SU-DHL-6 (cell line): ENCODE measurements around the gene NDUFA8.

Source experiments
- EZH2phosphoT487 ChIP-seq: fragments of 200-600 bp; sonication (generic), shearing (Covaris generic); conservative IDR thresholded peaks from 2 replicates; pipeline ENCODE4 v1.6.1; 2018; ENCODE audit warnings: mild to moderate bottlenecking, antibody characterized with exemption, low read length, moderate library complexity, mixed read lengths
- TF ChIP-seq, protein P1 (sequence below): fragments of 200-600 bp; sonication (generic); IDR thresholded peaks from one replicate; pipeline ENCODE4 v1.5.1; 2017; ENCODE audit warnings: antibody characterized with exemption, mild to moderate bottlenecking, low read length, moderate library complexity; ENCODE audit not compliant: insufficient read depth, poor library complexity, severe bottlenecking

DNA sequence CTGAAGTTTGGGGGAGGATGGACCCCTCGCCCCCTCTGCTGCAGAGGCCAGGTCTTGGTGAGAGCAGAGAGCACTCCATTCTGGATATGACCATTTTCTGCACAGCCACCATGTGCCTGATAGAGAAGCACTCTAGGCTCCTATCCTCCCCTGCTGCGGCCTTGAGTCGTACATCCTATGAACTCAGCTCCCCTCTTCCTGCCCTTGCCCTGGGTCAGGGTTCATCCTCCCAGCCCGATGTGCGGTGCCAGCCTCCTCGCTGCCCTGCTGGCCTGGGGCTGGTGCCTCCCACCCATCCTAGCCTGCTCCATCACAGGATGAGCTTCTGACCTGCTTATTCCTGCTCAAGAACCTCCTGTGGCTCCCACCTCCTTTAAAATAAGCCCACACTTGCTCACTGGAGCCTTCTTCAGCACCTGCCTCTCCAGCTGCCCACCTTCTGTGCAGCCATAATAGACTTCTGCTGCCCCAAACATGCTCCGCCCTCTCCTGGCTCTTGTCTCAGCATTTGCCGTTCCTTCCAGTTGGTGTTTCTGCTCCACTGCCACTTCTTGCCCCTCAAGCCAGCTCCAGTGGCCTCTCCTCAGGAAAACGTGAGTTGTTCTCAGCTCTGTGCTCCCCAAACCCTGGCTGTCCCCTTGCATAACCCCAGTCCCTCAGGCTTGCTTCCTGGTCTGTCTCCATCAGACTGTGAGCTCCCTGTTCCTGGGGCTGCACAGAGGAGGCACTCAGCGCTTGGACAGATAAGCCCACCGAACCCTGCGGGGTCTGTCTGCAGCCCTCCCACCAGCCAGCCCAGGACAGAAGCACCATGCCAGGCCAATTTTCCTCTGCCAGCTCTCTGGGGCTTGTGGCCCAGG, 44.2 kb downstream of the NDUFA8 start:
- TF ChIP-seq, protein P1, sequence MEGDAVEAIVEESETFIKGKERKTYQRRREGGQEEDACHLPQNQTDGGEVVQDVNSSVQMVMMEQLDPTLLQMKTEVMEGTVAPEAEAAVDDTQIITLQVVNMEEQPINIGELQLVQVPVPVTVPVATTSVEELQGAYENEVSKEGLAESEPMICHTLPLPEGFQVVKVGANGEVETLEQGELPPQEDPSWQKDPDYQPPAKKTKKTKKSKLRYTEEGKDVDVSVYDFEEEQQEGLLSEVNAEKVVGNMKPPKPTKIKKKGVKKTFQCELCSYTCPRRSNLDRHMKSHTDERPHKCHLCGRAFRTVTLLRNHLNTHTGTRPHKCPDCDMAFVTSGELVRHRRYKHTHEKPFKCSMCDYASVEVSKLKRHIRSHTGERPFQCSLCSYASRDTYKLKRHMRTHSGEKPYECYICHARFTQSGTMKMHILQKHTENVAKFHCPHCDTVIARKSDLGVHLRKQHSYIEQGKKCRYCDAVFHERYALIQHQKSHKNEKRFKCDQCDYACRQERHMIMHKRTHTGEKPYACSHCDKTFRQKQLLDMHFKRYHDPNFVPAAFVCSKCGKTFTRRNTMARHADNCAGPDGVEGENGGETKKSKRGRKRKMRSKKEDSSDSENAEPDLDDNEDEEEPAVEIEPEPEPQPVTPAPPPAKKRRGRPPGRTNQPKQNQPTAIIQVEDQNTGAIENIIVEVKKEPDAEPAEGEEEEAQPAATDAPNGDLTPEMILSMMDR: no peak
- no peak for TF ChIP-seq EZH2phosphoT487
